GM12878 (cell line): Measurements from ENCODE around the gene CPNE5. TPM values are rescaled to one million over a fixed set of nuclear protein-coding genes. Genes with fewer than 3 reads are reported as not detected.

Experiments used
- CREB1 ChIP-seq: IDR thresholded peaks from 2 replicates; pipeline ENCODE4 v1.6.1; 2012; ENCODE audit warnings: low read depth, mild to moderate bottlenecking, inconsistent platforms
- FOS ChIP-seq: IDR thresholded peaks from 3 replicates; pipeline ENCODE4 v1.6.1; 2011; ENCODE audit warnings: borderline replicate concordance; ENCODE audit not compliant: insufficient read length; ENCODE audit errors: extremely low read depth
- NFXL1 ChIP-seq: fragments of 450-650 bp; IDR thresholded peaks from 2 replicates; pipeline ENCODE4 v1.6.1; 2017; ENCODE audit warnings: antibody characterized with exemption, mild to moderate bottlenecking, borderline replicate concordance
- TBL1XR1 ChIP-seq: IDR thresholded peaks from 2 replicates; pipeline ENCODE4 v1.6.1; 2012; ENCODE audit warnings: low read depth, low read length, improper control_type of control experiment
- TCF7 ChIP-seq: IDR thresholded peaks from 2 replicates; pipeline ENCODE4 v1.6.1; 2014; ENCODE audit warnings: antibody characterized with exemption, borderline replicate concordance
- polyA plus RNA-seq, 11 experiments: library from polyadenylated mRNA; depleted of rRNA in 4 of 11; unstranded in 6 of 11; stranded (reverse) in 5 of 11; fragments of >200 nt; fragmentation: Nextera tagmentation in 4 of 11; fragmentation: Illumina TruSeq in 1 of 11; extraction: Ambion mirVana in 4 of 11; extraction: Trizol in 1 of 11; gene quantifications; 1 replicate in 1 of 11; 2 replicates in 10 of 11; pipeline versions ENCODE4 v1.2.1 to v1.2.3, GENCODE V29; 2011 to 2016; ENCODE audit warnings: inconsistent platforms in 2 of 11, missing spikeins in 2 of 11, low read depth in 1 of 11
- total RNA-seq, 4 experiments: library from RNA; depleted of rRNA in 3 of 4; stranded (reverse); fragments of >200 nt in 3 of 4; fragmentation: Illumina TruSeq in 1 of 4; extraction: Trizol in 1 of 4; gene quantifications; 2 replicates each; pipeline versions ENCODE4 v1.2.1 to v1.2.3, GENCODE V29; 2013 to 2021
- TF ChIP-seq, protein P1 (sequence below): IDR thresholded peaks from 2 replicates; pipeline ENCODE4 v1.6.1; 2012; ENCODE audit warnings: low read depth, low read length, improper control_type of control experiment
- TF ChIP-seq, protein P2 (sequence below): fragments of 450-650 bp; conservative IDR thresholded peaks from 2 replicates; pipeline ENCODE4 v1.6.1; 2017; ENCODE audit warnings: mild to moderate bottlenecking, moderate library complexity
- TF ChIP-seq, protein P3 (sequence below): fragments of 450-650 bp; IDR thresholded peaks from 2 replicates; pipeline ENCODE4 v1.6.1; 2018; ENCODE audit warnings: borderline replicate concordance, mild to moderate bottlenecking; ENCODE audit not compliant: partially characterized antibody
- TF ChIP-seq, protein P4 (sequence below): fragments of 450-650 bp; IDR thresholded peaks from 2 replicates; pipeline ENCODE4 v1.6.1; 2017; ENCODE audit warnings: low read depth, mild to moderate bottlenecking, moderate library complexity
- TF ChIP-seq, protein P5 (sequence below): IDR thresholded peaks from 2 replicates; pipeline ENCODE4 v1.6.1; 2011; ENCODE audit warnings: low read depth, mild to moderate bottlenecking, low read length, moderate library complexity, borderline replicate concordance; ENCODE audit errors: extremely low read depth

Gene CPNE5
- total and polyA plus RNA-seq, 10 of the 15 experiments (the other 5 are each of a cell fraction or from before 2014, with no cell fraction given) = 2.4 to 39.1 (median 18.2) TPM

DNA sequence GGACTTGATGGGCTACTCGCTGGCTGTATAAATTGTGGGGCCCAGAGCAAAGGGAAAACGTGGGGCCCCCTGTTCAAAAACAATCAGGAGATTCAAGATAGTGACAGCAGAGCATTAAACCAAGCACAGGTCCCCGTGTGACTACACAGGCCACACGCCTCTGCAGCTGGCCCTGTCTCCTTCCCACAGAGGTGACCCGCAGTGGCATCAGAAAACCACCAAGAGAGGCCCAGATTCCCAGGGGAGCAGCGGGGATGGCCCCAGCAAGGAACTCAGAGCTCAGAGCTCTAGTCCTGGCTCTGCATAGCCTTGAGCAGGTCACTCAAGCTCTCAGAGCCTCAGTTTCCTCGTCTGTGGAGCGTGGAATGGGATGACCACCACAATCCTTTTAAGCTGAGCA lies 57.6 kb downstream of the CPNE5 start (continued):
- TF ChIP-seq, protein P1, sequence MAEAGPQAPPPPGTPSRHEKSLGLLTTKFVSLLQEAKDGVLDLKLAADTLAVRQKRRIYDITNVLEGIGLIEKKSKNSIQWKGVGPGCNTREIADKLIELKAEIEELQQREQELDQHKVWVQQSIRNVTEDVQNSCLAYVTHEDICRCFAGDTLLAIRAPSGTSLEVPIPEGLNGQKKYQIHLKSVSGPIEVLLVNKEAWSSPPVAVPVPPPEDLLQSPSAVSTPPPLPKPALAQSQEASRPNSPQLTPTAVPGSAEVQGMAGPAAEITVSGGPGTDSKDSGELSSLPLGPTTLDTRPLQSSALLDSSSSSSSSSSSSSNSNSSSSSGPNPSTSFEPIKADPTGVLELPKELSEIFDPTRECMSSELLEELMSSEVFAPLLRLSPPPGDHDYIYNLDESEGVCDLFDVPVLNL = no peak
- TF ChIP-seq, protein P2, sequence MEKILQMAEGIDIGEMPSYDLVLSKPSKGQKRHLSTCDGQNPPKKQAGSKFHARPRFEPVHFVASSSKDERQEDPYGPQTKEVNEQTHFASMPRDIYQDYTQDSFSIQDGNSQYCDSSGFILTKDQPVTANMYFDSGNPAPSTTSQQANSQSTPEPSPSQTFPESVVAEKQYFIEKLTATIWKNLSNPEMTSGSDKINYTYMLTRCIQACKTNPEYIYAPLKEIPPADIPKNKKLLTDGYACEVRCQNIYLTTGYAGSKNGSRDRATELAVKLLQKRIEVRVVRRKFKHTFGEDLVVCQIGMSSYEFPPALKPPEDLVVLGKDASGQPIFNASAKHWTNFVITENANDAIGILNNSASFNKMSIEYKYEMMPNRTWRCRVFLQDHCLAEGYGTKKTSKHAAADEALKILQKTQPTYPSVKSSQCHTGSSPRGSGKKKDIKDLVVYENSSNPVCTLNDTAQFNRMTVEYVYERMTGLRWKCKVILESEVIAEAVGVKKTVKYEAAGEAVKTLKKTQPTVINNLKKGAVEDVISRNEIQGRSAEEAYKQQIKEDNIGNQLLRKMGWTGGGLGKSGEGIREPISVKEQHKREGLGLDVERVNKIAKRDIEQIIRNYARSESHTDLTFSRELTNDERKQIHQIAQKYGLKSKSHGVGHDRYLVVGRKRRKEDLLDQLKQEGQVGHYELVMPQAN = no peak
- no peak for TF ChIP-seq FOS
- TF ChIP-seq CREB1 = no peak
- TF ChIP-seq, protein P3, sequence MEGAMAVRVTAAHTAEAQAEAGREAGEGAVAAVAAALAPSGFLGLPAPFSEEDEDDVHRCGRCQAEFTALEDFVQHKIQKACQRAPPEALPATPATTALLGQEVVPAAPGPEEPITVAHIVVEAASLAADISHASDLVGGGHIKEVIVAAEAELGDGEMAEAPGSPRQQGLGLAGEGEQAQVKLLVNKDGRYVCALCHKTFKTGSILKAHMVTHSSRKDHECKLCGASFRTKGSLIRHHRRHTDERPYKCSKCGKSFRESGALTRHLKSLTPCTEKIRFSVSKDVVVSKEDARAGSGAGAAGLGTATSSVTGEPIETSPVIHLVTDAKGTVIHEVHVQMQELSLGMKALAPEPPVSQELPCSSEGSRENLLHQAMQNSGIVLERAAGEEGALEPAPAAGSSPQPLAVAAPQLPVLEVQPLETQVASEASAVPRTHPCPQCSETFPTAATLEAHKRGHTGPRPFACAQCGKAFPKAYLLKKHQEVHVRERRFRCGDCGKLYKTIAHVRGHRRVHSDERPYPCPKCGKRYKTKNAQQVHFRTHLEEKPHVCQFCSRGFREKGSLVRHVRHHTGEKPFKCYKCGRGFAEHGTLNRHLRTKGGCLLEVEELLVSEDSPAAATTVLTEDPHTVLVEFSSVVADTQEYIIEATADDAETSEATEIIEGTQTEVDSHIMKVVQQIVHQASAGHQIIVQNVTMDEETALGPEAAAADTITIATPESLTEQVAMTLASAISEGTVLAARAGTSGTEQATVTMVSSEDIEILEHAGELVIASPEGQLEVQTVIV = no peak
- no peak for TF ChIP-seq NFXL1
- TF ChIP-seq, protein P4, sequence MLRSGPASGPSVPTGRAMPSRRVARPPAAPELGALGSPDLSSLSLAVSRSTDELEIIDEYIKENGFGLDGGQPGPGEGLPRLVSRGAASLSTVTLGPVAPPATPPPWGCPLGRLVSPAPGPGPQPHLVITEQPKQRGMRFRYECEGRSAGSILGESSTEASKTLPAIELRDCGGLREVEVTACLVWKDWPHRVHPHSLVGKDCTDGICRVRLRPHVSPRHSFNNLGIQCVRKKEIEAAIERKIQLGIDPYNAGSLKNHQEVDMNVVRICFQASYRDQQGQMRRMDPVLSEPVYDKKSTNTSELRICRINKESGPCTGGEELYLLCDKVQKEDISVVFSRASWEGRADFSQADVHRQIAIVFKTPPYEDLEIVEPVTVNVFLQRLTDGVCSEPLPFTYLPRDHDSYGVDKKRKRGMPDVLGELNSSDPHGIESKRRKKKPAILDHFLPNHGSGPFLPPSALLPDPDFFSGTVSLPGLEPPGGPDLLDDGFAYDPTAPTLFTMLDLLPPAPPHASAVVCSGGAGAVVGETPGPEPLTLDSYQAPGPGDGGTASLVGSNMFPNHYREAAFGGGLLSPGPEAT = no peak
- TF ChIP-seq TCF7 = no peak
- TF ChIP-seq TBL1XR1 = peak; percentile 32; the same call in 1 of the 2 replicates
- TF ChIP-seq, protein P5, sequence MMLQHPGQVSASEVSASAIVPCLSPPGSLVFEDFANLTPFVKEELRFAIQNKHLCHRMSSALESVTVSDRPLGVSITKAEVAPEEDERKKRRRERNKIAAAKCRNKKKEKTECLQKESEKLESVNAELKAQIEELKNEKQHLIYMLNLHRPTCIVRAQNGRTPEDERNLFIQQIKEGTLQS = no peak
- TF ChIP-seq, all 136 proteins: peak for 12
